Dedifferentiated amniotic fluid mesenchymal stem cell (primary cell): ENCODE data around the gene GAS7.
"Not testable (repeated sequence)": the region's sequence is repeated elsewhere in the genome, so short reads cannot be mapped to it uniquely, and the experiment has no call there.

ENCODE experiments used
- DNase-seq: peaks from one replicate; pipeline ENCODE4 v3.0.0-alpha.2; 2016; ENCODE audit errors: extremely low spot score

GAS7 gene

DNA sequence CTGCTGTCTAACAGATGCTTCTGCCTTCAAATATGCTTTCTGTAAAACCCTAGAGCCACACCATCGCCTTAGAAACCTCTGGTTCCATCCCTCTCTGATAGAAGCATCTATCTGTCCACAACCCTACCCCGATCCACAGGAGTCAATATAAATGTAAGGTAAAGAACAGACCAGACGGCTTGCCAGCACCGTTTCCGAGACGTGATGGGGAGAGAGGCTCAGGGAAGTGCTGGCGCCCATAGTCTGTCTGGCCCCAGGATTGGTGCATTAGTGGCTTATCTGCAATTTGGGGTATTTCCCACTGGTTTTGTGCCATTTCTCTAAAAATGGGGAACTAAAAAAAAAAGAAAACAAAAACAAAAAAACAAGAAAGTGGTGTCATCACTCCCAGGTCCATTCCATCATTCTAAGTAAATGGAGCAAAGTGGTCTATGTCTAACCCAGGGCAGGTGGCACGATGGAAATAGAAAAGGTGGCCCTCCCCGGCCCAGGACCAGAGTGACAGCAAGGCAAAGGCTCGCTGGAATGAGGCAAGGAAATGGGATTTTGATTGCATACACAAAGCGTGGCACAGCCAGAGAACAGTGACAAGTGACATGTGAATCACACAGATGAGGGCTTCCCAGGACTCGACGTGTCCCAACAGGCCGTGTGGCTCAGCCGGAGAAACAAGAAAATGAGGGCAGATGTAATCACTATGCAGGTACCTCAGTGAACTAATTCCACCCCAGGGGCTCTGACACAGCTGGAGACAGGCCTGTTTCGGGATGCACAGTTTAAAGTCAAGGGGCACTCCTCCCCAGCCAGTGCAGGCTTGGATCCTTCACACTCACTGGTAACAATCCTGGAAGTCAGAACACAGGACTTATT is 125.6 kb downstream of the GAS7 start:
- no peak for DNase-seq

DNA sequence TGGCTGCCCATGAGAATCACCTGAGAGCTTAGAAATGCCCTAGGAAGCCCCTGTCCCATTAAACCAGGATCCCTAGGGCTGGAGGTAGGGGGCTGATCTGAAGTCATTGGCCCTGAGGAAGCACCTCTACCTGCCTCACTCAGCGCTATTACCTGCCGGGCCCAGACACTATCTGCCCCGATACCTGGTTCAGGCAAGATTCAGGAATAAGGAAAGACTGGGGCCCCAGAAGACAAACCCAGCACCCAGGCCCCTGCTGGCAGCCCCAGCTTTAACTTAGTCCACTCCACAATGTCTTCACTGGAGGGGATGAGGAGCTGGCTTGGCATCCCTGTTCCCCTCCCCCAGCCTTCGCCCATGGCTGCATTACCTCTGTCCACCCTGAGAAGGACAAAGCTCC is 126.3 kb downstream of the GAS7 start:
- no peak for DNase-seq

- DNase-seq, result no peak
Measured at GRCh38 chr17:10071141-10071540, 127.3 kb downstream of the GAS7 start.

DNA sequence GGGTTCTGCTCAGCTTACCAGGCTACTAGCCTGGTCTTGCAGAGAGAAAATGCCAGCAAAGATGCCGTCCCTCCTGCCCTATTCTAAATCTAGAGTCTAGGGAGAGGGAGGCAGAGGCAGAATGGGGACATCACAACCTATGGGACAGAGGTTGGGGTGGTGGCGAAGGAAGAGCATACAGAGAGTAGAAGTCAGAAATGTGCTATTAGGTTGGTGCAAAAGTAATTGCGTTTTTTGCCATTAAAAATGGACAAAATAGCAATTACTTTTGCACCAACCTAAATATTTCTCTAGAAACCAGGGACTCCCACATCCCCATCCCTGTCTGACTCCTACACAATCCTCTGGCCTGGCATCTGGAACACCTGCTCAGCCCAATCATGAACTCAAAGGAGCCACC is 127.7 kb downstream of the GAS7 start:
- no peak for DNase-seq

GRCh38 chr17:10069301-10069700 is 129.1 kb downstream of the GAS7 start:
- no peak for DNase-seq

GRCh38 chr17:10067446-10068143 is 130.8 kb downstream of the GAS7 start:
- DNase-seq, result no peak

DNA sequence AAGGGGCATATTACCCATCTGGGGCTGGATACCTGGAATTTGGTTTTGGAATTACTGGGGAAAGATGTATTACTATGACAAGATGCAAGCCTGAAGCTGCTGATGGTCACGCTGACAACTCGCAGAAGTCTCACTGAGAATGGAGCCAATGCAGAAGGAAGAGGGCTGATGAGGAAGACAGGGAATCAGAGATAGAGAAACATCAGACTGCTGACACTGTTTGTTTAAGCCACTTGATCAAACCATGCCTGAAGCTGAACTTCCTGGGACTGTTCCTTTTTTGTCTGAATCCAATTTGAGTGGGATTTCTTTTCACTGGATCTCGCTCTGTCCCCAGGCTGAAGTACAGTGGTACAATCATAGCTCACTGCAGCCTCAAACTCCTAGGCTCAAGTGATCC is 133.9 kb downstream of the GAS7 start:
- no peak for DNase-seq

DNA sequence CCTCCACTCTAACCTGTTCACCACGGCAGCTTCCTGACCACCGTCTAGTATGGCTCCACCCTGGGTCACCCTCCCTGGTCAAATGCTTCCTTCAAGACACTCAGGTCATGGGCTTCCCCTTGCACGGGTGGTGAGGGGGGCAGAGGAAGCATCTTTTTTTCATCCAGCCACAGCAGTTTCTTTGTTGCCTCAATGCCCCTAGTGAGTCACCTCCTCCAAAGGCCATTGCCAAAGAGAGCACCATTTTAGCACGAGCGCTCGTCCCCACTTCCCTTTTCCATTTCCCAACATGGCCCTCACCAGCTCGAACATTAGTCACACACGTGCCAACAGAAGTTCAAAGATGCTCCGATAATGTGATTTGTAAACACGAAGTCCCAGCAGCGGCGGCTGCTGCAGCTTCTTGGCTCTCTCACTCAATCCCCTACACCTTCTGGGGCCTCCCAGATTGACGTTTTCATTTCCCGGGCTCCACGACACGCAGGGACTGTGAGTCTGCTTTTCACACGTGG is 134.6 kb downstream of the GAS7 start:
- no peak for DNase-seq

DNA sequence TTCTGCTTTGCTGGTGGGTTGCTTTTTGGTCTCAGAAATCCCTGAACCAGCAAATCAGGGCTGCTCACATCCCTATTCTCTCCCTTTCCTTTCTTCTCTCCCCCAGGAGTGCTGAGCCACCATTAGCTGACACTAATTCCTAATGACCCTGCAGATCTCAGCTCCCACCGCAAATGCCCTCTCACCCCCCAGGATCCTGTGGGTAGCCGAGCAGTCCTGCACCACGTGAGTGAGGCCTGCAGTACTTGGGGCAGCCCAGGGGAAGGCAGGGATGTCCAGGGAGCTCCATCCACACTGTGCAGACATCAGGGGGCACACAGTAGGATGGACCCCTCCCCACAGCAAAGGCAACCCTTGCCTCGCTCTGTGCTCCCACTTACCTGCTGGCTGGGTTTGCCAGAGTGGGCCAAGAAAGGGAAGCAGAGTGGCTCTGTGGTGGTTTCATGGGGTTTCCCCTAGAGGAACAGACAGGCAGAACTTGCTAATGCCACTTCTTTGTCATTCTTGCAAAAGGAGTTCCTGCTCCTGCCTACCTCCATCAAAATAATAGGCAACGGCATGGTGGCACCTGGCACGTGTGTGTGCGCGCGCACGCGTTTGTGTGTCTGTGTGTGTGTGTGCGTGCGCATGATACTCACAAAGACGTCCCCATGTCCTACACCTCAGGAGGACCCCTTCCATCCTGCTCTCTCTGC is 135.6 kb downstream of the GAS7 start:
- no peak for DNase-seq

DNA sequence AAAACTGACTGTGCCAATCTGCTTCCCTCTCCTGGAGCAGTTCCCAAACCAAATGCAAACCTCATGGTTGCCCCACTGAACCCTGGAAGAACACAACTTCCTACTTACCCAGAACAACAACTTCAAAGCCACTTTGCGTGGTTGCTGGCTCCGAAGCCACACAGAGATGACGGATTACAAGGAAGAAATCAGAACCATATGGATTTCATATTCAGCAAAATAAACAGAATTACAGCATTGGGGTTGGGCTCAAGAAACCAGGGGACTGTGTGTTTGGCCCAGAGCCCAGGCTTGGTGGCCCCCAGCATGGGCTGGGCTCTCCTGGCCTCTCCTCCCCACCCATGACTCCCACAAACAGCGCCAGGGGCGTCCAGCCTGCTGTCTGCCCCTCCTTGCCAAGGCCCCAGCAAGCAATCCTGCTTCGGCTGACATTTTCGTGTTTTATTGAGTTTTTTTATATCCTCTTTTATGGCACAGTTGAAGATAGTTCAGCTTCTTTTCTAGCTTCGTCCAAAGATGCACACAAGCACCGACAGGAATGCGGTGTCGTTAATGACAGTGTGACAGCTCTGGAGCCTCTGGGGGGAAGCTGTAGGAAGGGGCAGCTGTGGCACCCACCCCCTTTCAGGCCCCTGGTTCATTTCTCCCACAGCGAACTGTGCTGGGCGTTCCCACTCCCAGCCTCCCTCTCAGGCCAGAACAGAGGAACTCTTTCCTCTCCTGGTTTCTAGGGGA is 137.1 kb downstream of the GAS7 start:
- DNase-seq, result peak; percentile 93

GRCh38 chr17:10060526-10060925 is 137.9 kb downstream of the GAS7 start:
- DNase-seq, result no peak

DNA sequence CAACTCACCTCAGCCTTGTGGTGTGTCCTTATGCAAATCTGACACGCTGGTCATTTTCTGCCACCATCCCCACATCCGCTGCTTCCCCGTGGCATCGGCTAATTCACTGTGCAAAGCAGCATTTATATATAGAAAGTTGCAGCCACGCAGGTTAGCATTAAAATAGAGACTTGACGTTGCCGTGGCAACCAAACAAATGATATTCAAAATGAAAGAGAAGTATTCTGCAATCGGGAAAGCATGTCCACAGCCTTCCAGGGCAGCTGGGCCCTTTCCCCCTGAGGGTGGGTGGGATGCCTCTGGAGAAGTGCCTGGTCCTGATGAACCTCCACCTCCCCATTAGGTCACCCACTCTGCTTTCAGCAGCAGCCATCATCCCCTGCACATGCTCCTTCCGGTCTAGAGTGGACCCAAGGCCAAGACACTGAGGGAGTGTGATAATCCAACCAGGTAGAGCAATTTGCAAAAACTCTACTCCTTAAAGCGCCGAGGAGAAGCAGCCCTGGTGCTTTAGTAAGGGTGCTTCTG is 138.7 kb downstream of the GAS7 start:
- no peak for DNase-seq

DNA sequence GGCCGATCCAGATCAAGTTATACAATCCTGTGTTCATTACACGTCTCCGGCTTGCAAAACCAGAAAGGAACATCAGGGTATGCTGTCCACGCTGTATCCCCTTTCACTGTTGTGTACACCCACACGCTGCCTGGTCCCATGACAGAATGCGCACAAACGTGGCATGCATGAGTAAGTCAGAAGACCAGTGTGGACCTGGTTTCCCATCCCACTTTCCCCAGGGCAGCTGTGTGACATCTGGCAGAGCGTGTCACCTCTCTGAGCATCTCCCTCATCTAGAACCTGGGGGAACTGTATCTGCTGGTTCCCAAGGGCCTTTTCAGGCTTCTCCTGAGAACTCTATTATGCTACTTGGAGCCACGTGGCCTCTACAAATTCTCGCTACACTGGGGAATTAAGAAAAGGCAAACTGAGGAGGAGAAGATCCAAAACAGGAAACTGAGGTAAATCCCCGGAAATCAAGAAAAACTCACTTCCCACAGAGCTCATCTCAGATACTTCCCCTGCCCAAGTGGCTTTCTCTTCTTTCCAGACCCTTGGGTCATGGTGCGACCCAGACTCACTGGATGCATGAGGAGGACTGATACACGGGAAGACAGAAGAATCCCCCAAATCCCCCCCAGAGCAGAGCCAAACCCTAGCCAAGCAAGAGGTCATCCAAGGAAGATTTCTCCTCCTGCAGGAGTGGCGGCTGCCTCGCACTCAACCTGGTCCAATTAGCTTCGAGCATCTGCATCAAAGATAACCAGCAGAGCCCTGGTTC is 139.3 kb downstream of the GAS7 start:
- no peak for DNase-seq

DNA sequence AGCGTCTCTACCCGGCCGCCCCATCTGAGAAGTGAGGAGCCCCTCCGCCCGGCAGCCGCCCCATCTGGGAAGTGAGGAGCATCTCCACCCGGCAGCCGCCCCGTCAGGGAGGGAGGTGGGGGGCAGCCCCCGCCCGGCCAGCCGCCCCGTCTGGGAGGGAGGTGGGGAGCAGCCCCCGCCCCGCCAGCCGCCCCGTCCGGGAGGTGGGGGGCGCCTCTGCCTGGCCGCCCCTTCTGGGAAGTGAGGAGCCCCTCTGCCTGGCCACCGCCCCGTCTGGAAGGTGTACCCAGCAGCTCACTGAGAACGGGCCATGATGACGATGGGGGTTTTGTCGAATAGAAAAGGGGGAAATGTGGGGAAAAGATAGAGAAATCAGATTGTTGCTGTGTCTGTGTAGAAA is 140.9 kb downstream of the GAS7 start:
- DNase-seq, result not testable (repeated sequence)

DNA sequence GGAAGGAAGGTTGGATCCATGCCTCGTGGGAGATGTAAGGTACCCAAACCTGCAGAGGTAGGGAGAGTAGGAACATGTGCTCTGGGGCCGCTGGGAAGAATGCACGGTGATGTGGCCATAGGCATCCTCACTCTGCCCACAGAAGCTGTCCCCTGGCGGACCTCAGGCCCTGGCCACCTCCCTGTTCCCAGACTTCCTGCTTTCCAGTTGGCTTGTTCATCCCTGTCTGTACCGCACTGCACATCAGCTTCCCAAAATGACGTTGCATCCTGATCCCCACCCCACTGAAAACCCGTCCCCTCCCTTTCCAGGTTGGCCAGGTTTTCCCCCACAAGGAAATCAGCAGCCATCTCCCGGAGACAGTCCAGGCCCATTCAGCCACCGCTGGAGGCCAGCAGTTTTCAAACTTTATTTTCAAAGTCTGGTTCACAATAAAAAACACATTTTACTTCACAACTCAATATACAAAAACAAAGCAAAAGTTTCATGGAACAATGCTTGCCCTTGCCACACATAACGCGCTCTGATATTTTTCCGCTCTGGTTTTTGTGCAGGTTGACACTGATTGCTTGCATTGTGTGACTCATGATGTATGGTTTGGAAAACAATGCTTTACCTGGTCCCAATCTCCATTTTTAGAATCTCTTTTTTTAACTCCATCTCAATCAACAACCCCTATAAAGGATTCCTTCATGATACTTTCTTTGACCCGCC is 143.0 kb downstream of the GAS7 start:
- DNase-seq, result no peak

DNA sequence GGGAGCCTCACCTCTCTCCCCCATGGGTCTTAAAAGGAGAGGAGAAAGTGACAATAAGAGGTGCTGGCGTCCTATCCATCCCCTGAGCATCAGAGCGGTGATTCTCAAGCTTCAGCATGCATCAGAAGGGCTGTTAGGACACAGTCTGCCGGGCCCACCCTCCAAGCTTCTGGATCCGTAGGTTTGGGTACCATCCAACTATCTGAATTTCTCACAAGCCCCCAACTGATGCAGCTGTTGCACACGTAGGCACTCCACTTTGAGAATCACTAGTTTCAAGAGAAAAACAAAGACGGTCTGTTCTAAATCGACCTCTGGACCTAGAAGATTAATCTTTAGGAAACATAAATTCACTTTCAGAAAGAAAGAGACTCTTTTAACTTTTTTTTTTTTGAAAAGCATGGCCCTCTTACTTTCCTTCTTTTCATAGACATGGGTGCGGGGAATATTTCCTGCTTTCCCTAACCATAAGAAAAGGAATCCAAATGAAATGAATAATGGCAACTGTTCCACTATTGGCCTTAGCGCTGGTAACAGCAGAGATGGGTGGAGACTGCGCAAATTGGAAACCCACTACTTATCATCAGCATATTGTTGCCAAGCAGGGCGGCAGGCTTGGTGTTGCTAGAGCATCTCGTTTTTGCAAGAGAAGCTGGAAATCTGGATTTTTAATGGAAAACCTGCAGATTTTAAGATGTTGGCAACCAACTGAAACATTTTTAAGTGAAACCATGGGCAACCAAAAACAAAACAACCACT is 144.4 kb downstream of the GAS7 start:
- no peak for DNase-seq

- DNase-seq, result no peak
Measured at GRCh38 chr17:10052106-10052813, 146.1 kb downstream of the GAS7 start.

- no peak for DNase-seq
Measured at GRCh38 chr17:10051112-10051511, 147.3 kb downstream of the GAS7 start.
